Measurements from ENCODE around the gene ADGRG6.
"Not testable (repeated sequence)": the region's sequence is repeated elsewhere in the genome, so short reads cannot be mapped to it uniquely, and the experiment has no call there.

Gene ADGRG6

GRCh38 chr6:142334294-142334693, 32.5 kb downstream of the ADGRG6 start:
- no peak for DNase-seq
- in situ Hi-C loops (cut with HindIII; ENCODE audit: low pct_ligation_motif_present, low pct_unique_long_range_greater_than_20kb, low sequenced_read_pairs): no loop called here

DNA sequence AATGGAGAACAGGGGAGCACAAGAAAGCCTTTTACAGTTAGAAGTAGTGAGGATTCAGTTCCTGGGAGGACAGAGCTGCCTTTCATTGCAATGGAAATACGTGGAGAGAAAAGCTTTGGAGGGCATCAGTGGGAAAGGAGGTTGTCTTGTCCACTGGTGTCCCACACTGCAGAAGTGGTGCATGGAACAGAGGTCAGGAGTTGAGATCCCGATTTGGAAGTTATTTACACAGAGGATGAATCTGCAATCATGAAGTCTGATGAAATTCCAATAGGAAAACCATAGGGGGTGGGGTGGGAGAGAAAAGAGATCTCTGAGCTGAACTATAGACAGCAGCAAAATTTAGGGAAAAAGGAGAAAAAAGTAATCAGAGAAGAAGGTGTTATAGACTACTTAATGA, 33.6 kb downstream of the ADGRG6 start:
- no peak for DNase-seq

GRCh38 chr6:142336183-142336582, 34.4 kb downstream of the ADGRG6 start:
- DNase-seq: no peak
- in situ Hi-C loops (cut with HindIII; ENCODE audit: low pct_ligation_motif_present, low pct_unique_long_range_greater_than_20kb, low sequenced_read_pairs): no loop called here

More for the DNA sequence above, 33.6 kb downstream of the ADGRG6 start:
- in situ Hi-C loops (cut with HindIII; ENCODE audit: low pct_ligation_motif_present, low pct_unique_long_range_greater_than_20kb, low sequenced_read_pairs): no loop called here

GRCh38 chr6:142336787-142337186, 35.0 kb downstream of the ADGRG6 start:
- DNase-seq: no peak
- in situ Hi-C loops (cut with HindIII; ENCODE audit: low pct_ligation_motif_present, low pct_unique_long_range_greater_than_20kb, low sequenced_read_pairs): no loop called here

GRCh38 chr6:142339113-142339512, 37.3 kb downstream of the ADGRG6 start:
- in situ Hi-C loops (cut with HindIII; ENCODE audit: low pct_ligation_motif_present, low pct_unique_long_range_greater_than_20kb, low sequenced_read_pairs): no loop called here
- DNase-seq: no peak

- in situ Hi-C loops (cut with HindIII; ENCODE audit: low pct_ligation_motif_present, low pct_unique_long_range_greater_than_20kb, low sequenced_read_pairs): no loop called here
- DNase-seq: no peak
Measured at GRCh38 chr6:142339968-142340658, 38.3 kb downstream of the ADGRG6 start.

GRCh38 chr6:142341855-142342330, 40.1 kb downstream of the ADGRG6 start:
- in situ Hi-C loops (cut with HindIII; ENCODE audit: low pct_ligation_motif_present, low pct_unique_long_range_greater_than_20kb, low sequenced_read_pairs): no loop called here
- no peak for DNase-seq

- in situ Hi-C loops (cut with HindIII; ENCODE audit: low pct_ligation_motif_present, low pct_unique_long_range_greater_than_20kb, low sequenced_read_pairs): no loop called here
Measured at GRCh38 chr6:142342986-142343385, 41.2 kb downstream of the ADGRG6 start.

GRCh38 chr6:142343938-142344337, 42.1 kb downstream of the ADGRG6 start:
- in situ Hi-C loops (cut with HindIII; ENCODE audit: low pct_ligation_motif_present, low pct_unique_long_range_greater_than_20kb, low sequenced_read_pairs): no loop called here

More at GRCh38 chr6:142342986-142343385, 41.2 kb downstream of the ADGRG6 start:
- DNase-seq: no peak

DNA sequence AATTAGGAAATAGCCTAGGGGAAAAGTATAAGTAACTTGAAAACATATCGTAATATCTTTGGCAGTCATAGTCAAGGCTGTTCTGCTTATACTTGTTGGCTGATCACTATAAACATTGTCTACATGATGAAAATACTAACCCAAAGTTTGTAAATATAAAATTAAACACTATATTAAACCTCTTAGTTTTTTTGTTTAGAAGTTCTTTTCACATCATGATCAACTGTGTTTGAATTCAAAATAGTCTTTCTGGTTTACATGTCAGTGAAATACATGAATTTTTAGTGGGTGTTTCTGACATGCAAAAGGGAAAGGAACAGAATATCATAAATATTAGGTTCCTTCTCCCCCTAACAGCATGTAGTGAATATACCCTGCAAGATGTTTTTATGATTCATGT, 43.5 kb downstream of the ADGRG6 start:
- in situ Hi-C loops (cut with HindIII; ENCODE audit: low pct_ligation_motif_present, low pct_unique_long_range_greater_than_20kb, low sequenced_read_pairs): no loop called here

More at GRCh38 chr6:142343938-142344337, 42.1 kb downstream of the ADGRG6 start:
- DNase-seq: no peak

DNA sequence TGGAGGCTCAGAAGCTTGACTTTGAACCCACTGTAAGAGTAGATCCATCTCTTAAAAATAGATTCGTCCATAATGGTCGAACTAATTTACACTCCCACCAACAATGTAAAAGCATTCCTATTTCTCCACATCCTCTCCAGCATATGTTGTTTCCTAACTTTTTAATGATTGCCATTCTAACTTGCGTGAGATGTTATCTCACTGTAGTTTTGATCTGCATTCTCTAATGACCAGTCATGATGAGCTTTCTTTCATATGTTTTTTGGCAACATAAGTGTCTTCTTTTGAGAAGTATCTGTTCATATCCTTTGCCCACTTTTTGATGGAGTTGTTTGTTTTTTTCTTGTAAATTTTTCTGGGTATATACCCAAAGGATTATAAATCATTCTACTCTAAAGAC, 44.4 kb downstream of the ADGRG6 start:
- in situ Hi-C loops (cut with HindIII; ENCODE audit: low pct_ligation_motif_present, low pct_unique_long_range_greater_than_20kb, low sequenced_read_pairs); DNase-seq: not testable (repeated sequence)

More for the DNA sequence above, 43.5 kb downstream of the ADGRG6 start:
- no peak for DNase-seq

GRCh38 chr6:142349215-142349823, 47.5 kb downstream of the ADGRG6 start:
- DNase-seq: no peak
- in situ Hi-C loops (cut with HindIII; ENCODE audit: low pct_ligation_motif_present, low pct_unique_long_range_greater_than_20kb, low sequenced_read_pairs): no loop called here

DNA sequence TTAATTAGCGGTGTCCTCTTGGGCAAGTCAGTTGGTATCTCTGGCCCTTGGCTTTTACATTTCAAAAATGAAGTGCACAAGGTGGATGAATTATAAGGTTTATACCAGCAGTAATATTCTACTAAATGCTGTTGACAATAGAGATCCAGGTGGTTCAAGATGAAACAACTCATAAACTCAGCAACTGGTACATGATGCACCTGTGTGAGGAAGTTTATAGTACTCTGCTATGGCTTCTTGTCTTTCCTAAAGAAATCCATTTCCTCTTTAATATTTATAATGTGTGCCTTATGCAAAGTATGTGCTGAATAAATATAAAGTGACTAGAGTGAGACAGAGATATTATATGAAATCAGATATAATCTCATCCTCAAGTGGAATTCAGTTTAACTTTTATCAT, 48.5 kb downstream of the ADGRG6 start:
- DNase-seq: no peak
- in situ Hi-C loops (cut with HindIII; ENCODE audit: low pct_ligation_motif_present, low pct_unique_long_range_greater_than_20kb, low sequenced_read_pairs): no loop called here

GRCh38 chr6:142353690-142354089, 51.9 kb downstream of the ADGRG6 start:
- in situ Hi-C loops (cut with HindIII; ENCODE audit: low pct_ligation_motif_present, low pct_unique_long_range_greater_than_20kb, low sequenced_read_pairs): no loop called here
- DNase-seq: no peak

DNA sequence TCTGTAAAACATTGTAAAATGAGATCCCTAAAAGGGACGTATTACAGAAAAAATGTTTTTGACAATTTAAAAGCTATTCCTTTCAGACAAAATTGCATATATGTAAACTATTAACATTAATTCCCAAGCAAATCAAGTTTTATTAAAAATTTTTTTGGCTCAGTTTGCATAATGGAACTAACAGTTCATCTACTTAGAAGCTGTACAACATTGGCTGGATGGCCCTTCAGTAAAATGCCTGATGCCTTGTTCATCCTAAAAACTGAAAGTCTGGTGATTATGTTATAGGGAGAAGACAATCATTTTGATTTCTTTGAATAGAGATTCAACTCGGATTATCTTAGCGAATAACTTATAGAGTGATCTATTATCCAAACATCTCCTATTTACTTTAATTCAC, 52.8 kb downstream of the ADGRG6 start:
- in situ Hi-C loops (cut with HindIII; ENCODE audit: low pct_ligation_motif_present, low pct_unique_long_range_greater_than_20kb, low sequenced_read_pairs): no loop called here
- DNase-seq: no peak

DNA sequence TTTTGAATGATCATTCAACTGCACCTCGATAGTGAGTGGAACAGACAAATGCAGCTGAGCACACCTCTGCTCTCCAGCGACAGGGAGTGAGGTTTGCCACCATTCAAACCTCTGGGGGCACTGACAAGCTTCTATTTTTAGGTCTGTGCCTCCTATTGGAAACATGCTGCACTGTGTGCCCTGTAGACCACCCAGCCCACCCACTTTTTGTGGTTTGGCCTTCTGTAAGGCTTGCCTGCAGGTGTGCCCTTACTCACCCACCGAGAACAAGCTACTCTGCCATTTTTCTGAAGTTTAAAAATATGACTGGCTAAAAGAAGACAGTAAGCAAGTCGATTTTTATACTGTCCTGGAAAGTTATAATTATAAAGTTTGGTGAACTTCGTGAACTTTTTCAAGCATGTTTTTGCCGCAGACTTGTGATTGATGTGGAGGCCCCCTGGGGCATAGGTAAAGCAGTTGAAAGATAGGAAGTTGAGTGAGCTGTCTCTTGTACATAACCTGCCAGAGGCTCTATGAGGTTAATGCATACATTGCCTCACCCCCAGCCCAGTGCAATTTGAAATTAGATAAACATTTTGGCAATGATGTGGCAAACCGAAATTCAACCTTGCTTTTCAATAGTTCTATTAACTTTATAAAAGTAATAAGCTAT, 53.8 kb downstream of the ADGRG6 start:
- in situ Hi-C loops (cut with HindIII; ENCODE audit: low pct_ligation_motif_present, low pct_unique_long_range_greater_than_20kb, low sequenced_read_pairs): no loop called here
- DNase-seq: no peak

GRCh38 chr6:142356201-142356883, 54.5 kb downstream of the ADGRG6 start:
- no peak for DNase-seq
- in situ Hi-C loops (cut with HindIII; ENCODE audit: low pct_ligation_motif_present, low pct_unique_long_range_greater_than_20kb, low sequenced_read_pairs): no loop called here

- in situ Hi-C loops (cut with HindIII; ENCODE audit: low pct_ligation_motif_present, low pct_unique_long_range_greater_than_20kb, low sequenced_read_pairs): no loop called here
- no peak for DNase-seq
Measured at GRCh38 chr6:142356884-142357225, 55.0 kb downstream of the ADGRG6 start.

GRCh38 chr6:142357879-142358278, 56.1 kb downstream of the ADGRG6 start:
- in situ Hi-C loops (cut with HindIII; ENCODE audit: low pct_ligation_motif_present, low pct_unique_long_range_greater_than_20kb, low sequenced_read_pairs): no loop called here
- no peak for DNase-seq

Measured in ACHN (cell line).